ENCODE measurements around the gene HPCA.
"Not testable (repeated sequence)": the region's sequence is repeated elsewhere in the genome, so short reads cannot be mapped to it uniquely, and the experiment has no call there.

Gene HPCA

DNA sequence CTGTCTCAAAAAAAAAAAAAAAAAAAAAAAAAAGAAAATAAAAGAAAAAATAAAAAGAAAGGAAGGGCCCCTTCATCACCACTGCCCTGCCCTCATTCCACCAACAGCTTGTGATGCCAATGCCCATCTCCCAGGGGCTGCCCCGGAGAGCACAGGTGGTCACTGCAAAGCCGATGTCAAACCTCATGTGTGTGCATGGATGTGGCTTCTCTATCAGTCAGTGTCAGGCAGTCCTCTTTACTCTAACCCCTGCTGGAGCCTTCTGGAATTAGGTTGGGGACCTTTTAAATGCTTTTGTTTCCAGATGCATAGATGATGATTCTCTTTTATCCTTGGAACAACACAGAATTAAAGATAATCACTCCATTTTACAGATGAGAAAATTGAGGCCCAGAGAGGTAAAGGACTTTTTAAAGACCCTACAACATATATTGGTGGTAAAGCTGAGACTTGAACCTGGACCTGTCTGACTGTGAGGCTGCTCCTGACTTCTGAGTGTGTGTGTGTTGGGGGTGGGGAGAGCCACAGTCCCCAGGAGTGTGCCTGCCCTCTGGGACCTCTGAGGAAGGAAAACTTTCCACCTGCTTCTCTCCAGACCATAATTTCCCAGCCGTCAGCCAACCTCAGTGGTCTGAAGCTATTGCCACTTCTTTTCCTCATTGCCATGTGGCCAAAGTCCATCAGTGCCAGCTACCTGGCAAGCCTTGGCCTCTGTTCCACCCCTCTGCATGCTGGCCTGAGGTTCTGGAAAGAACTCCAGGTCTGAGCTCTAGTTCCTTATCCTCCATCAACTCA lies 17.9 kb downstream of the HPCA start:
- no peak for TF ChIP-seq CTCF (IDR thresholded peaks at IDR 0.05; ENCODE audit: control insufficient read depth, extremely low read depth, insufficient read depth)
- no peak overlapping the region for H3K4me3 ChIP-seq (ENCODE audit: low read depth, low read length)
- peak; percentile 38 for DNase-seq (ENCODE audit: low read depth)

- no peak for TF ChIP-seq CTCF (IDR thresholded peaks at IDR 0.05; ENCODE audit: control insufficient read depth, extremely low read depth, insufficient read depth)
- DNase-seq (ENCODE audit: low read depth), result peak; percentile 25
Measured at GRCh38 chr1:32904797-32905196, 18.5 kb downstream of the HPCA start.

GRCh38 chr1:32905588-32905987 lies 19.3 kb downstream of the HPCA start:
- not testable (repeated sequence) for DNase-seq (ENCODE audit: low read depth); H3K4me3 ChIP-seq (ENCODE audit: low read depth, low read length)

More at GRCh38 chr1:32904797-32905196, 18.5 kb downstream of the HPCA start:
- no peak overlapping the region for H3K4me3 ChIP-seq (ENCODE audit: low read depth, low read length)

DNA sequence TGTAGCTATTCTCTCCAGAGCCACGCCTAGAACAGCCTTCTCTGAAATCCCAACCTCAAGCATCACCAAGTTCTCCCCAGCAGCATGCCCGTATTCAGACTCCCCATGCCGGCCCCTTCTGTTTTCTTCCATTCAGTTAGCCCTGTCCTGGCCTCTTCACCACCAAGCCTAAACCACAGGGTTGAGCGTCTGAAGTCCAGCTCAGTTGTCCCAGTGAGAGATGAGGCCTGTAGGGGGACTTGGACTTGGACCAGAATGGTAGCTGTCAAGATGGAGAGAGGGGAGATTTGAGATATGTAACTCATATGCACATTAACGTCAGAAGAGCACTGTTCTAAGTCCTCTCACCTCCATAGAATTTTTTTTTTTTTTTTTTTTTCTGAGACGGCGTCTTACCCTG lies 20.4 kb downstream of the HPCA start:
- no peak for TF ChIP-seq CTCF (IDR thresholded peaks at IDR 0.05; ENCODE audit: control insufficient read depth, extremely low read depth, insufficient read depth)

GRCh38 chr1:32907435-32907834 lies 21.1 kb downstream of the HPCA start:
- TF ChIP-seq CTCF (IDR thresholded peaks at IDR 0.05; ENCODE audit: control insufficient read depth, extremely low read depth, insufficient read depth), result no peak
- H3K4me3 ChIP-seq (ENCODE audit: low read depth, low read length), result no peak overlapping the region
- DNase-seq (ENCODE audit: low read depth), result no peak

More for the DNA sequence above, 20.4 kb downstream of the HPCA start:
- DNase-seq (ENCODE audit: low read depth), result no peak
- H3K4me3 ChIP-seq (ENCODE audit: low read depth, low read length), result no peak overlapping the region

DNA sequence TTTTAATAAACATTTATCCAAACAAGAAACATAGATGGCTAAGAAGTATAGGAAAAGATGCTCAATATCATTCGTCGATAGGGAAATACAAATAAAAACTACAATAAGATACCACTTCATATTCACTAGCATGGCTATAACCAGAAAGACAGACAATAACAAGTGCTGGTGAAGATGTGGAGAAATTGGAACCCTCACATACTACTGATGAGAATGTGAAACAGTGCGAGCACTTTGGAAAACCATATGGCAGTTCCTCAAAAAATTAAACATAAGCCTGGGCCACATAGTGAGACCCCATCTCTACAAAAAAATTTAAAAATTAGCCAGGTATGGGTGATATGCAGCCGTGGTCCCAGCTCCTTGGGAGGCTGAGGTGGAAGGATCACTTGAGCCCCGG lies 24.0 kb downstream of the HPCA start:
- DNase-seq (ENCODE audit: low read depth), result no peak
- TF ChIP-seq CTCF (IDR thresholded peaks at IDR 0.05; ENCODE audit: control insufficient read depth, extremely low read depth, insufficient read depth), result no peak
- H3K4me3 ChIP-seq (ENCODE audit: low read depth, low read length), result no peak overlapping the region

GRCh38 chr1:32915766-32916706 lies 29.7 kb downstream of the HPCA start:
- TF ChIP-seq CTCF (IDR thresholded peaks at IDR 0.05; ENCODE audit: control insufficient read depth, extremely low read depth, insufficient read depth), result no peak
- H3K4me3 ChIP-seq (ENCODE audit: low read depth, low read length), result no peak overlapping the region
- DNase-seq (ENCODE audit: low read depth), result no peak

All from LNCaP clone FGC (cell line).